Psoas muscle (tissue), 8 donors: ENCODE data around the gene SUOX. TPM values are rescaled to one million over a fixed set of nuclear protein-coding genes. Genes with fewer than 3 reads are reported as not detected.
"Not testable (repeated sequence)": the region's sequence is repeated elsewhere in the genome, so short reads cannot be mapped to it uniquely, and the experiment has no call there.

ENCODE experiments used
- ATAC-seq, 4 donors: fragments of 200-7000 bp; cut with Tn5 transposase; one replicate each; pipeline ENCODE4 v1.9.1; 2020; ENCODE audit warnings: moderate library complexity in 3 of 4, mild to moderate bottlenecking in 2 of 4
- DNase-seq, 2 donors: peaks; one replicate each; pipeline ENCODE4 v3.0.0-alpha.2; 2020
- H3K27ac ChIP-seq: fragments of 200-600 bp; one replicate; pipeline ENCODE4 v1.8.0; 2022
- H3K27me3 ChIP-seq, 3 donors: fragments of 200-600 bp in 1 of 3; one replicate each; pipeline versions ENCODE4 v1.6.1 to v1.8.0; 2013 to 2022; ENCODE audit warnings: low read length in 2 of 3, mild to moderate bottlenecking in 2 of 3, moderate library complexity in 1 of 3; ENCODE audit not compliant: insufficient read depth in 3 of 3
- H3K36me3 ChIP-seq, 2 donors: fragments of 200-600 bp in 1 of 2; one replicate each; pipeline versions ENCODE4 v1.6.1 to v1.8.0; 2013 to 2022; ENCODE audit warnings: low read depth in 1 of 2, mild to moderate bottlenecking in 1 of 2, moderate library complexity in 1 of 2; ENCODE audit not compliant: insufficient read depth in 1 of 2
- H3K4me1 ChIP-seq: fragments of 200-600 bp; one replicate; pipeline ENCODE4 v1.8.0; 2022
- H3K4me3 ChIP-seq: fragments of 200-600 bp; one replicate; pipeline ENCODE4 v1.8.0; 2022; ENCODE audit warnings: mild to moderate bottlenecking
- H3K9me3 ChIP-seq: fragments of 200-600 bp; one replicate; pipeline ENCODE4 v1.8.0; 2022
- CTCF ChIP-seq: fragments of 200-600 bp; IDR thresholded peaks from one replicate; pipeline ENCODE4 v1.8.0; 2022; ENCODE audit warnings: antibody characterized with exemption
- WGBS, 3 donors: extraction: QIAGEN DNeasy Blood & Tissue Kit; methylation state at CpG; one replicate each; pipeline versions ENCODE4 v1.1.6 to v1.1.7; 2013; 5-methylcytosine and 5-hydroxymethylcytosine counted together
- intact Hi-C, 2 donors: fragments of 100-400 bp; cut with DNase I; formaldehyde crosslinking; loops; one replicate each; pipeline versions ENCODE4 v1.11.0 to v1.14.2; 2022
- polyA plus RNA-seq, 3 donors: library from polyadenylated mRNA; stranded (reverse); fragments of 200-250 nt; gene quantifications; one replicate each; pipeline ENCODE4 v1.2.3, GENCODE V29; 2013
- total RNA-seq, 4 donors: library from RNA; stranded (reverse); fragmentation: NEBNext Ultra II Directional in 2 of 4; extraction: Animal tissue kit (Norgen Biotek cat#: 25700) in 2 of 4; gene quantifications; one replicate each; pipeline versions ENCODE4 v1.2.1 to v1.2.4, GENCODE V29; 2021 to 2023
- donor health status: healthy with polysubstance abuse.
- donor health status: DM: no; HTN: no; CAD: no; lungs with moderate emphysema.
- donor health status: Bipolar disorder and iron deficiency.
- donor health status: healthy.
- donor health status: DM: yes; HTN: yes; CAD: no.
- donor health status: DM: no; HTN: no; CAD: no.
- donor health status: DM: no; HTN: no; CAD: no.
- donor health status: DM: yes; HTN: yes; CAD: no.

SUOX gene
- total and polyA plus RNA-seq, 7 donors: 12.1 to 25.5 (median 15.5) TPM

GRCh38 chr12:55973599-55974307 lies 23.3 kb upstream of the SUOX start, which contains the start of gene RAB5B:
Gene RAB5B, plus strand, starts transcription at chr12:55974078. Its CDS starts 12,883 bp downstream, at chr12:55986961.
- intact Hi-C loops: no loop called here
- Histone ChIP-seq H3K9me3 (no peaks in the 10 kb centered on the region), H3K27ac (peak within 1 kb of the TSS; percentile 99), H3K4me1 (peaks cover 27% of the 10 kb centered on the region), H3K4me3 (peak within 1 kb of the TSS; percentile 98), H3K36me3 (peaks cover 0 to 7% of the 10 kb centered on the region in 2 donors), H3K27me3 (no peaks in the 10 kb centered on the region)
- peak; percentile 93 to 94 (median 94) for ATAC-seq
- peak; percentile 99 to 100 for DNase-seq
- WGBS, 3 donors: 0% methylated on average over 37 to 39 of the region's 39 CpGs
- TF ChIP-seq CTCF: peak; percentile 25

GRCh38 chr12:55974308-55974730 lies 22.8 kb upstream of the SUOX start:
- peak; percentile 18 to 61 (median 46) for ATAC-seq
- intact Hi-C loops: no loop called here
- 0 to 1% (median 0%) methylated on average over 15 of the region's 15 CpGs for WGBS, 3 donors
- H3K9me3 ChIP-seq: no peaks in the 10 kb centered on the region
- H3K4me1 ChIP-seq: peaks cover 29% of the 10 kb centered on the region
- no peaks in the 10 kb centered on the region for H3K27me3 ChIP-seq
- H3K27ac ChIP-seq: peak overlapping the region; percentile 99
- H3K36me3 ChIP-seq: peaks cover 0 to 11% of the 10 kb centered on the region in 2 donors
- peak overlapping the region; percentile 98 for H3K4me3 ChIP-seq
- no peak for TF ChIP-seq CTCF
- no peak for DNase-seq

GRCh38 chr12:55978393-55978792 lies 18.7 kb upstream of the SUOX start:
- ATAC-seq (no peak), DNase-seq (no peak)
- intact Hi-C loops: no loop called here
- peaks cover 5 to 43% of the 10 kb centered on the region in 2 donors for H3K36me3 ChIP-seq
- H3K27ac ChIP-seq: no peak overlapping the region
- no peak for TF ChIP-seq CTCF
- H3K27me3 ChIP-seq: no peaks in the 10 kb centered on the region
- H3K4me1 ChIP-seq: peaks cover 24% of the 10 kb centered on the region
- WGBS, 3 donors: 93 to 97% (median 96%) methylated on average over 7 of the region's 7 CpGs
- no peak overlapping the region for H3K4me3 ChIP-seq
- no peaks in the 10 kb centered on the region for H3K9me3 ChIP-seq

GRCh38 chr12:55979069-55979468 lies 18.0 kb upstream of the SUOX start:
- TF ChIP-seq CTCF: no peak
- 90 to 96% (median 91%) methylated on average over 3 of the region's 3 CpGs for WGBS, 3 donors
- Histone ChIP-seq H3K27me3 (no peaks in the 10 kb centered on the region), H3K4me1 (peaks cover 24% of the 10 kb centered on the region), H3K27ac (no peak overlapping the region), H3K4me3 (no peak overlapping the region), H3K9me3 (no peaks in the 10 kb centered on the region), H3K36me3 (peaks cover 5 to 49% of the 10 kb centered on the region in 2 donors)
- intact Hi-C loops: no loop called here
- DNase-seq: no peak
- ATAC-seq: no peak

- Histone ChIP-seq H3K4me1 (peaks cover 12% of the 10 kb centered on the region), H3K36me3 (peaks cover 5 to 75% of the 10 kb centered on the region in 2 donors)
- H3K27me3 ChIP-seq, ATAC-seq, DNase-seq, H3K4me3 ChIP-seq, H3K27ac ChIP-seq, H3K9me3 ChIP-seq, intact Hi-C loops: not testable (repeated sequence)
- 68 to 69% (median 68%) methylated on average over 5 of the region's 5 CpGs for WGBS, 3 donors
Measured at GRCh38 chr12:55981882-55982281, 15.2 kb upstream of the SUOX start.
